ENCODE data around the gene FBXO31.

DNA sequence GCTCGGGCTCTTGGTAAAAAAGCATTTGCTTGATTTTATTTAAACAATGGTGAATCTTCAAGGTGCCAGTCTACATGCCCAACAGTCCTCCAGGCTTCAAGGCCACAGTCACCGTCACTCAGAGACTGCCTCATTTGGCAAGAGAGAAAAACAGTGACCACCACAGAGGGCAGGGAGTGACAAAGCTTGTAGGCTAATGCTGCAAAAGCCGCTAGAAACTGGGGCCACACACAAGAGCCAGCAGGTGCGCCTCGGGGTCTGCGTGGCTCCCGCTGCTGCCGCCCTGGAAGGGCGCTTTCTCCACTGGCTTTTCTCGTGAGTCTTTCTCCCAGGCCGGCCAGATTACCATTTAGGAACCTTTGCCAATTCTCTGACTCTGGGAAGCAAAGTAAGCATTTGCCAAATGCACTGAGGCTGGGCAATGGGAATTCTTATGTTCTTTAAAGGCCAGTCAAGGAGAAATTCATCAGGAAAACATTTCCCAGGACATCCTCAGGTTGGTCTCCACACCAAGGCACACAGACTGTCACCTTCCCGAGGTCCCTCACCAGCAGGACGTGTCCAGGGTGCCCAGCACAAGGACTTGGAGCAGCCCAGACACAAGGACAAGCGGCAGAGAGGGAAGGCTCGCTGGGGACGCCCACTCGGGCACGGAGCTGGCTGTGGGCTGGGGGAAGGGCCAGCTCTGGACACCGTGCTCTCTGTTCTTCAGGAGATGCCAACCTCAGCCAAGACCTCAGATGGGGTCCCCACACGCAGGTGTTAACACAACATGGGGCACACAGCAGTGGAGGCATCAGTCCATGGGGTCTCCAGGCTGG lies 53.9 kb downstream of the FBXO31 start:
- no peak for TF ChIP-seq EZH2 (IDR thresholded peaks at IDR 0.05)
- TF ChIP-seq, protein P1, sequence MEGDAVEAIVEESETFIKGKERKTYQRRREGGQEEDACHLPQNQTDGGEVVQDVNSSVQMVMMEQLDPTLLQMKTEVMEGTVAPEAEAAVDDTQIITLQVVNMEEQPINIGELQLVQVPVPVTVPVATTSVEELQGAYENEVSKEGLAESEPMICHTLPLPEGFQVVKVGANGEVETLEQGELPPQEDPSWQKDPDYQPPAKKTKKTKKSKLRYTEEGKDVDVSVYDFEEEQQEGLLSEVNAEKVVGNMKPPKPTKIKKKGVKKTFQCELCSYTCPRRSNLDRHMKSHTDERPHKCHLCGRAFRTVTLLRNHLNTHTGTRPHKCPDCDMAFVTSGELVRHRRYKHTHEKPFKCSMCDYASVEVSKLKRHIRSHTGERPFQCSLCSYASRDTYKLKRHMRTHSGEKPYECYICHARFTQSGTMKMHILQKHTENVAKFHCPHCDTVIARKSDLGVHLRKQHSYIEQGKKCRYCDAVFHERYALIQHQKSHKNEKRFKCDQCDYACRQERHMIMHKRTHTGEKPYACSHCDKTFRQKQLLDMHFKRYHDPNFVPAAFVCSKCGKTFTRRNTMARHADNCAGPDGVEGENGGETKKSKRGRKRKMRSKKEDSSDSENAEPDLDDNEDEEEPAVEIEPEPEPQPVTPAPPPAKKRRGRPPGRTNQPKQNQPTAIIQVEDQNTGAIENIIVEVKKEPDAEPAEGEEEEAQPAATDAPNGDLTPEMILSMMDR (IDR thresholded peaks at IDR 0.05): no peak

Measured in neural progenitor cell (in vitro differentiated cells).